Heart left ventricle (tissue), 13 donors: ENCODE data around the gene EMC7.

ENCODE experiments used
- CTCF ChIP-seq, 12 donors: fragments of 200-600 bp; sonication (generic) in 4 of 12; IDR thresholded peaks; one replicate each; pipeline versions ENCODE4 v1.5.0 to v1.8.0; 2018 to 2022; ENCODE audit warnings: antibody characterized with exemption in 12 of 12, mild to moderate bottlenecking in 5 of 12
- POLR2A ChIP-seq, 2 donors: fragments of 450-650 bp; IDR thresholded peaks; one replicate each; pipeline ENCODE4 v1.6.1; 2017; ENCODE audit warnings: antibody characterized with exemption in 2 of 2, mild to moderate bottlenecking in 2 of 2, moderate library complexity in 2 of 2
- donor health status: ischemic (EF 13 %, LVEDD 7.1; RV severe dilation, severe dysfunction).
- donor health status: DM: no; HTN: yes; CAD: no.
- donor health status: DM: no; HTN: no; CAD: no.
- donor health status: ischemic (EF 25% LVEDD 6.9; RV normal size, moderate dysfunction).
- donor health status: ischemic (EF 25% LVEDD 5.7; RV mildly dilated, moderate dysfunction).
- donor health status: ischemic (EF 35%, LVEDD 5.7; RV mildly dilated, moderate dysfunction).
- donor health status: nonischemic (EF 11% LVEDD 7.7; RV severe dilation, severe dysfunction).
- donor health status: DM: yes; HTN: yes; CAD: no.
- donor health status: PGD.
- donor health status: ischemic (EF 29% LVEDD 5.4; RV normal size, mild dysfunction).
- donor health status: nonischemic (EF 23%, LVEDD 6.1; RV moderate dilation, normal function).

DNA sequence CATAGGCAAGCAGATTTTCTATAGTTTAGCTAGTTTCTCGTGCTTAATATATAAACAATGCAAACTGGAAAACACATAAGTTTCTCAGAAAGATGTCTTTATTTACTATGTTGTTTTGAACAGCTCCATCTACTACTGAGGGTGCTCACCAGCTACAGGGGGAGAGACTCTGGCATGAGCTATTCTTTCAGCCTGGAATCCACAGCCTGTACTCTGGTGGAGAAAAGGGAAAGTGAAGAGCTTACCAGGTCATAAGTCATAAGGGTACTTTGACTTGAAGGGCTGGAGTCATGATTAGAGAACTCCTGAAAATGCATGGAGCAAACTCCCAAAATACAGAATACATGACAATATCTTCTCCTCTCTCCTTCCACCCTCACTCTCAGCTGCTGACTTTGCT is 58.3 kb downstream of the EMC7 start:
- TF ChIP-seq CTCF (IDR thresholded peaks at IDR 0.05) (no peak), POLR2A (IDR thresholded peaks at IDR 0.05) (no peak)
